ENCODE results near the gene IFT80.

DNA sequence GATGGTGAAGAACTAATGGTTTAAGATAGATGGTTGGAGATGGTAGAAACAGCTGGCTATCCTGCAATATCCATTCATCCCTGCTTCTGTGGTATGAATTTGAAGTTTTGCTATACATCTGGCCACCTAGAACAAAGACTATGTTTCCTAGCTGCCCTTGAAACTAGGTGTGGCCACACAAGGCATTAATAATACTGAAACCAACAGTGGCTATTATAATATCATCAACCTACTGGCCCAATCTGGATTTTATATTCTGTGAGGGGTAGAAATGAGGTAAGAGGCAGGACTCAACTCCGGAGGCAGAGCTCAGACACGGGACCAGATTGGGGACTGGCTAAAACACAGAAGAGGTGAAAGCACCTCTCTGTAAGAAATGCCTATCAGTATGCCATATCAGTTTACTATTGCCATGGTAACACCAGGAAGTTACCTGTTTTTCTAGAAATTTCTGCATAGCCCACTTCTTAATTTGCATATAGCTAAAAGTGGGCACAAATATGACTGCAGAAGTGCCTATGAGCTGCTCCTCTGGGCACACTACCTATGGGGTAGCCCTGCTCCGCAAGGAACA lies 8.4 kb downstream of the IFT80 start:
- TF ChIP-seq CTCF (IDR thresholded peaks at IDR 0.05; ENCODE audit: extremely low read depth in 1 of 2, insufficient read depth in 1 of 2, low read depth in 1 of 2, low read length in 2 of 2), result no peak
- TF ChIP-seq, protein P1, sequence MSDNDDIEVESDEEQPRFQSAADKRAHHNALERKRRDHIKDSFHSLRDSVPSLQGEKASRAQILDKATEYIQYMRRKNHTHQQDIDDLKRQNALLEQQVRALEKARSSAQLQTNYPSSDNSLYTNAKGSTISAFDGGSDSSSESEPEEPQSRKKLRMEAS (IDR thresholded peaks at IDR 0.05; ENCODE audit: insufficient read depth, insufficient read length), result no peak

Measured in endothelial cell of umbilical vein (primary cell).